Suppressor macrophage treated with lipopolysaccharide for 4 hours (primary cell): ENCODE measurements around the gene NT5DC2.
A peak's percentile ranks its signal among the peaks of the same experiment; 100 is the strongest.
"Not testable (repeated sequence)": the region's sequence is repeated elsewhere in the genome, so short reads cannot be mapped to it uniquely, and the experiment has no call there.

Experiments used
- DNase-seq: peaks from one replicate; pipeline ENCODE4 v3.0.0-alpha.2; 2020

Gene NT5DC2

DNA sequence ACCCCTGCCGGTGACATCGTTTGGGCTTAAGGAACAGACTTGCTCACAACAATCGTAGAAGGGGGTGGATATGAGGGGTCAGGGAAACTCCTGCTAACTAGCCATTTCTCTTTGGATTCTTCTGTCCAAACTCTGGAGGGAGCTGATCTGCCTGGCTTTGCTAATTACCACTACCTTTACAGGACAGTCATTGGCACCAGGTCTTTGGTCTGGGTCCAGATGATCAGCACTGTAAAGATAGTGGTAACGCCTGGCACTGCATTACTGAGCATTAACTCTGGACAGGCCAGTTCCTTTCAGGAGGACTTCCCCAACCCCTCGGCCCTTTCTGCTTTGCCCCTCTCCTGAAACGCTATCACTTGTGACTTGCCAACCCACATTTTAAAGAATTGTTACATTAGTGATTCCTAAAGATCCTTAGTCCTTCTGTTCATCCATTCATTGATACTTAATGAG, 3.5 kb upstream of the NT5DC2 start:
- DNase-seq: no peak

DNA sequence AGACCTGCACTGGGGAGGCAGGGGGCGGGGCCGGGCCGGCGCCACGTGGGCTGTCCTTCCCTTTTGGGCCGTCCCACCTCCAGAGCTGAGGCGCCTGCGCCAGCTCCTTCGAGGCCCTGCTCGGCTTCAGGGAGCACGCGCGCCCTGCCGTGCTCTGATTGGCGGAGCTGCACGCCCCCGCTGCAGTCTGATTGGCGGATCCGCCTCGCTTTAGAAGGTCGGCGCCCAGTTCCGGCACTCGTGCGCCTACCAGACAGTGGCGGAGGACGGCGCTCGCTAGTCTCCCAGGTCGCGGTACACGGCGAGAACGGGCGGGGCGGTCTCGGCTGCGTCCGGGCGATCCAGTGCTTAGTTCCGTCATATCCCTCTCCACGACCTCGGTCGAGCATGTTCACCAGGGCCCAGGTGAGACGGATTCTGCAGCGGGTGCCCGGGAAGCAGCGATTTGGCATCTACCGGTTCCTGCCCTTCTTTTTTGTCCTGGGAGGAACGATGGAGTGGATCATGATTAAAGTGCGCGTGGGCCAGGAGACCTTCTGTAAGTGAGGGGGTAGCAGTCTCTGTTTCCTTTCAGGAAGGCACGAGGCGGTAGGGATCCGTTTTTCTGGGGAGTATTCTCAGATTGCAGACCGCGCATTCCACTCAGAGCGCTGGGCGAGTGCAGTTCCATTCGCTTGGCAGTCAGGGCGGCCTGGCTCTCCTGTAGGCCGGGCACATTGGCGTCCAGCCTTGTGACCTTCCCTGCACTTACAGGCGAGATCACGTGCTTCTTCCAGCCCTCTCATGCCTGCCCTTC, 2.9 kb upstream of the NT5DC2 start, which contains the start of gene UQCC5:
Gene UQCC5 (plus strand): TSS at position 237 of the 796 bp plus-strand sequence. CDS start 151 bp downstream, at position 388.
- peak; percentile 99 for DNase-seq

DNA sequence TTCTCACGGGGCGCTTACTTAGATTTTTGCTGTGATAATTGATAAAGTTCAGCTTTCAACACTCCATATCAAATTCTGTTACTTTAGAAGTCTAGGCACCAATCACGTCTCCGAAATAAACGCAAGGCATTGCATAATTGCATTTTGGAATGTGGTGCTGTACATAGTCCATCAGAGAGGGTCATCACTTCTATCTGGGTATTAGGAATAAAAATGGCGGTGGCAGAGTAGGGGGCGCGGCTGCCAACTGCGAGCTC, 2.4 kb upstream of the NT5DC2 start:
- DNase-seq: no peak

DNA sequence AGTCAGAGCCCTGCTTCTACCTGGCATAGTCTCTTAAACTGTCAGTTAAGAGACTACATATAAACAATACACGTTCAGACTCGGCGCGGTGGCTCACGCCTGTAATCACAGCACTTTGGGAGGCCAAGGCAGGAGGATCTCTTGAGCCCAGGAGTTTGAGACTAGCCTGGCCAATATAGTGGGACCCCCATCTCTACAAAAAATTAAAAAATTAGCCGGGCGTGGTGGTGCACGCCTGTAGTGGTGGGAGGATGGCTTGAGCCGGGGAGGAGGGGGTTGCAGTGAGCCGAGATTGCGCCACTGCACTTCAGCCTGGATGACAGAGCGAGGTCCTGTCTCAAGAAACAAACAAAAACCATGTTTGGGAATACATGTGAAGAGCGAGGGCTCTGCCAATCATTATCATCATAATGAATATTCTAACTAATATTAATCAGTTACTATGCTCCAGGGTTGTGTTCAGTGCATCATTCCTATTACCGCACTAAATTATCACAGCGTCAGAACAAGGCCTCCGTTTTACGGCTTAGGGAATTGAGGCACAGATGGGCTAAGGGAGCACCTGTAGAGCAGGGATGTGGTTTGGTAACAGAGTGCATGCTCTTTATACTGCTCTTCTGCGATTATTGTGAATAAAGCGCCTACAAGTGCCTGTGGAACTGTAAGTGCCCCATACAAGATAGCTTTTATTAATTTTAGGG, 1.9 kb upstream of the NT5DC2 start:
- DNase-seq: no peak

DNA sequence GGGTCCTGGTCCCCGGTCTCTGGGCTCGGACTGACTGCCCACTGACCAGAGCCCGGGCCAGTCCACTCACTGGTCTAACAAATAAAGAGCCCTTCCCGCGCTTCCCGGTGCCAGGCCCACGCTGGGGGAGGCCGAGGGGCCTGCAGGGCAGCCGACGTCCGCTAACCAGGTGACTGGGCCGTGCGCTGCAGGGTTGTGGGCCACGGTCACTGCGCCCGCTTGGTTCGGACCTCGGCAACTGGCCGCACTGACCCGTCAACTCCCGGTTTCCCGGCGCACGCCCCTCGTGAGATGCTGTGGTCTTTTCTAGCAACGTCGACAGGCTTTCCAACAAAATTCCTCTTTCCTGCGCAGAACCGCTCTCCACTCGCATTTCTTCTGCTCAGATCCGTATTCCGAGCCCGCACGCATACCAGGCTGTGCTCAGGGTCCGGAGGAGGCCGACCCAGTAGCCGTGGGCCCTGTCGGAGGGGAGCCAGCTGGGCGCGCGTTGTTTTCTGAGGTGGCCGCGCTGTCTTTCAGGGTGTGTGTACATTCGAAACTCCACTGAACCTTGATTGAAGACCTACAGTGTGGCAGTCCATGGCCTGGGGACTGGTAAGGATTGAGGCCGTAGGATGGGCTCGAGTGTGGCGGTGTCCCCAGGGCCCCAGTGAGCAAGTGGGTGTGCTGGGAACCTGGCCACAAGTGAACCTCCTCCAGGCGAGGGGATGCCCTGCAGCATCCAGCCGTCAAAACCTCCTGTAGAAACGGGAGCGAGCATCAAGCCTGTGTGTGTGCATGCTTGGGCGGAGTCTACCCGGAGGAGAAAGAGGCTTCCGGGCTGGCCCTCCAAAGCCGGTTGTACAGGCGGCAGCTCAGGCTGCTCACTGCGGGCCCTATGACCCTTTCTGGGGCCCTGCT, 875 bp upstream of the NT5DC2 start:
- no peak for DNase-seq

DNA sequence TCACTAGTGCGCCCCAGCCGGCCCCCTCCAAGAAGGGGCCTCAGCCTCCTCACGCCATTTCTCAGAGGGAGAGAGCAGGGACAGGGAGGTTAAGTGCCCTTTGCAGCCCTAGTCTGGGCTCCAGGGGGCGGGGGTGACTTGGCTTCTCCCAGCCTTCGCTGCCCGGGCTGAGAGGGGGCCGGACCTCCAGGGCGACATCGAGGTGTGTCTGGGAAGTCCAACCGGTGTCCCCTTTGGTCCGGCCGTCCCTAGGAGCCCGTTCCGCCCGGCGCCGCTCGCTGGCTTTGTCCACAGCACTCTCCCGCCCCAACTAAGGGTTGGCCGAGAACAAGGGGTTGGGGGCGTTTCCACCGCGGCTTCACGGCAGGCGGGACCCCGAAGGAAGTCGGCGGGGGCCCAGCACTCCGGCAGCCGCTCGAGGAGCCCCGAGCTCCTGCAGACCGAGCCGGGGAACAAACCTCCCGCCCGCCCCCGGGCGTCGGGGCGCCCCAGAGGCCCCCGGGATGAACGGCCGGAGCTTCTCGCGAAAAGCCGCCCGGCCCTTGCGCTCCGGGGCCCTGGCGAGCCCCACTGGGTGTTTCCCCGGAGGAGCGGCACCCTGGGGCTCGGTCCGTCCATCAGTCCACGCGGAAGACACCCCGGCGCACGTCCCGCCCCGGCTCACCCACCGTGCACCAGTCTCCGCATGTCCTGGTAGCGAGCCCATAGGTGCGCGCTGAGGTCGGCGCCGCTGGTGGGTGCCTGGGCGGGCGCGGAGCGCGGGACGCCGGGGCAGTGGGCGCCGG, 627 bp downstream of the NT5DC2 start:
- DNase-seq: no peak

DNA sequence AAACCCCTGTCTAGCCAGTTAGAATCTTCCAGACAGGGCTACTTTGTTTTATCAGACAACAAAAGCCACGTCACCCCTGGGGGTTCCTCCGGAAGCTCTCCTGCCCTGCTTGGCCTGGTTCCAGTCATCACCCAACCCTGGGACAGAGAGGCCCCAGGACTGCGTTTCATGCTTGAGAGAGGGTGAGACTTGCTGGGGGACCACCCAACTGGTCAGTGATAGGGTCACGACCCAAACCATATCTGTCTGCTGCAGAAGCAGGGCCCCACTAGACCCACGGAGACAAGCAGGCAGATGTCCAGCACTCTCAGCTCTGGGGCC, 1.2 kb downstream of the NT5DC2 start:
- DNase-seq: peak; percentile 57

DNA sequence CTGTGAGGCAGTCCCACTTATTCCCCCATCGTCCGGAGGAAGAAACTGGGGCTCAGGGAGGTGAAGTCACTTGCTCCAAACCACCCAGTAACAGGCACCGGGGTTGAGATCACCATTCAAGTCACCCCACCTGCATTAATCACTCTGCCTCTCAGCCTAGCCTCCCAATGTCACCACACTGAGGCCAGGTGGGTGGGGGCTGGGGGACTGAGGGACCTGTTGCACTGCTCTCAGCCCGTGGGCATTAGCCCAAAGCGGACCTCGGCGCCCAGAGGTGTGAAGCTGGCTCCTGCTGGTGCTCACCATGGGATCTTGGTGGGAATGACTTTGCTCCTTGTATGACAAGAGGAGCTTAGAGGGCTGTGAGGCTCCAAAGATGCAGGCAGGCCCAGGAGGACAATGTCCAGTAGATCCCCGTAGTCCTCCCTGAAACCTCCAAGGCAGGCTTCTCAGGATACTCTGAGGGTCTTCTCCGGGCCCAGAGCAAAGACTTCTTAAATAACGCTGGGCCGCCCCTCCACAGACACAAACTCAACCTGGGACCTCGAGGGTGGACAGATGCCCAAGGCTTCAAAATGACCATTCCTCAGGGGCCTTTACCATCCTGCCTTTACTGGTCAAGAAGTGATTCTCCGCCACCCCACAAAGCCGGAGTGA, 1.7 kb downstream of the NT5DC2 start:
- no peak for DNase-seq

DNA sequence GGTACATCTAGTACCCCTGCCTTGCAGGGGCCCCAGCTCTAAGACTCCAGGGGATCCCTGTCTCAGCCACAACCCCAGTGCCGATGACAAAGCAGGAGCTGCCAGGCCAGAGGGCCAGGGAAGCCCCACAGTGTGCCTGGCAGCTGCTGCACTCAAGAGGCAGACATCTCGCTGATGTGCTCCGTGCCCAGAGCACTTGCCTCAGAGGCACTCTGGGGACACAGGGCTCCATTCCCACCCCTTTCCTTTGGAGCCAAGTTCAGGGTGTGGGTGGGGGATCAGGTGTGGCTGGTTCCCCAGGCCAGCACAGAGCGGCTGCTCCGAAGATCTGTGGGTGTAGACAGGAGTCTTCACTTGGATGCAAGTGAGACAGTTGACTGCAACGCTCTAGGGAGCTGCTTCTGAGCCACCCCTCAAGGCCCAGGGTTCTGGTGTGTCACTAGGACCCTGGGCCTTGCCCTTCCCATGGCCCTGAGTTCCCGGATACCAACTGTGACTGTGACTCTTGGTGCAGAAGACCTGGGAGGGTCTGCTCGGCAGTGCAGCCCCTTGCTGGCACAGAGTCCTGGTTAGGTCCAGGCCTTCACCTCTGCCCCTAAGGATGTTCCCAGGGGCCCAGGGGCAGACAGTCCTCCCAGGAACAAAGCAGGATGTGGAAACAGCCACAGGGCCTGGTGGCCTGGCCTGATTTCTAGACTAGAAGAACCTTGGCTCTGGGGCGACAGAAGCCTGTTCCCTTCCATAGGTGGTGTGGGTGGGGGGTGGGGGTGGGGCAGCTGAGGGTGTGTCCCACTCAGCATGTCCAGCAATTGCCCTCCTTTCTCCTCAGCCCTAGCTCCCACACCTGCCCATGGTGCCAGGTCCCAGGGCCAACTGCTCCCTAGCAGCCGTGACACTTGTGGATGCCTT, 2.5 kb downstream of the NT5DC2 start:
- DNase-seq: no peak

DNA sequence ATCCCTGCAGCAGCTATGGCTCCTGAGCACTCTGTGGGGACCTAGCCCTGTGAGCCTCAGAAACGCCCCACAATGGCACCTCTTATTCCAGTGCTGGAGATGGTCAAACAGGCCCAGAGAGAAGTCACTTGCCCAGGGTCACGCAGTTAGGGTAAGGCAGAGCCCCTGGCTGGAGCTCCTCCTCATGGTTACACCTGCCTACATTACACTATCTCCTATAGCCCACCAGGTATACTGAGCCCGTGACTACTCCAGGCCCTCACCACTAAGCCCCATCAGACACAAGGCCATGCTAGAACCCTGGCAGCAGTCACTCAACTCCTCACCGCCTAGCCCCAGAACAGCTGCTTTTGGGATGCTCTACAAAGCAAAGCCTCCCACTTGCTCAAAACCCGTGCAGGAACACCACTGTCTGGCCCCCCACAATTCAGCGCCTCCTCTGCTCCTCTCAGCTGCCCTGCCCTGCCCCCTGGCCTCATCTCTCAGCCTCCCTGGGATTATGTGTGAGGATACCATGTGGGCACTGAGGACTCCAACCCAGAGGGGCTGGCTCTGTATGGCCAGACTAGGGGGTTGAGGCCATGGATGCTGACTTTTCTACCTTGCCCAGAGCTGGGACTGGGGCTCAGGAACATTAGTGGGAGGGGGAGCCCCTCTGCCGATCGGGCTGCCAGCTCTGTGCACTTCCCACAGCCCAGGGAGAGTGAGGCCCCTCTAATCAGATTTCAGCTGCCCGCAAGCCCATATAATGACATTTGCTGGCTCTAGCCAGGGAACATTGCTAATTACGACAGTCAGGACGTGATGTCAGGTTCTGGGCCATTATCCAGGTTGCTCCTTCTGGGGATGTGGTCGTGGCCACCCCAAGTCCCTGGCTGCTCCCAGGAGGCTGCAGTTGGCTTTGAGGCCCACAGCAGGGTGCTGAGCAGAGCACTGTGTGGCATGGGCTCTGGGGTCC, 4.0 kb downstream of the NT5DC2 start:
- no peak for DNase-seq

DNA sequence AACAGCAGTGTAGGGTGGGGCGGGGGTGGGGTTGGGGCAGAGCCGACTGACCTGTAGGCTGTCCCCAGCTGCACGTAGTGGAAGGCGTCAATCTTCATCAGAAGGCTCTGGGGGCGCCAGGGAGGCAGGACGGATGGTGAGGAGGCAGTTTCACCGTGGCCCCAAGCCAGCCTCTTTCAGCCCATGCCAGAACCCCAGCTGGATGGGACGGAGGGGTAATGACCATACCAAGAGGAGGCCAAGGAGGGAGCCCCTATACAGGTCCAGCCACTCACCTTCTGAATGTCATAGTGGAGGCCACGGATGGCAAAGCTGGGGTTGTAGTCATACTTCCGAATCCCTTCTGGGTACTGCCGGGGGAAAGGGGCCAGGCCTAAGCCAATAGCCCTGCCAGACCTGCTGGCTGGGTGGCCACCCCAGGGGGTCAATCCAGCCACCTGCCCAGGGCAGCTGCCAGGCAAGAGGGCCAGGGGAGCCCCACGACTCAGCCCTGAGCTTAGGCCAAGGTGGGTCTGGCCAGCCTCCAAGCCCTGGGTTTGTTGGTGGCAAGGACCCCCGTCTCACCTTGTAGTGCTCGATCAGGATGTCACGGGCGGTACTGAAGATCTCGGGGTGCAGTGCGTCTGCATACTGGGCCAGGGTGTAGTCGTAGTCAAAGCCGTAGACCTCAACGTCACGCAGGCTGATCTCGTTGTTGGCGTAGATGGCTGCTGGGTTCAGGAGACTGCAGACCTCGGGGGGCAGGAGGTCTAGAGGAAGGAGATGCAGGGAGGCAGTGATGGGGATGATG, 4.9 kb downstream of the NT5DC2 start:
- DNase-seq: no peak

DNA sequence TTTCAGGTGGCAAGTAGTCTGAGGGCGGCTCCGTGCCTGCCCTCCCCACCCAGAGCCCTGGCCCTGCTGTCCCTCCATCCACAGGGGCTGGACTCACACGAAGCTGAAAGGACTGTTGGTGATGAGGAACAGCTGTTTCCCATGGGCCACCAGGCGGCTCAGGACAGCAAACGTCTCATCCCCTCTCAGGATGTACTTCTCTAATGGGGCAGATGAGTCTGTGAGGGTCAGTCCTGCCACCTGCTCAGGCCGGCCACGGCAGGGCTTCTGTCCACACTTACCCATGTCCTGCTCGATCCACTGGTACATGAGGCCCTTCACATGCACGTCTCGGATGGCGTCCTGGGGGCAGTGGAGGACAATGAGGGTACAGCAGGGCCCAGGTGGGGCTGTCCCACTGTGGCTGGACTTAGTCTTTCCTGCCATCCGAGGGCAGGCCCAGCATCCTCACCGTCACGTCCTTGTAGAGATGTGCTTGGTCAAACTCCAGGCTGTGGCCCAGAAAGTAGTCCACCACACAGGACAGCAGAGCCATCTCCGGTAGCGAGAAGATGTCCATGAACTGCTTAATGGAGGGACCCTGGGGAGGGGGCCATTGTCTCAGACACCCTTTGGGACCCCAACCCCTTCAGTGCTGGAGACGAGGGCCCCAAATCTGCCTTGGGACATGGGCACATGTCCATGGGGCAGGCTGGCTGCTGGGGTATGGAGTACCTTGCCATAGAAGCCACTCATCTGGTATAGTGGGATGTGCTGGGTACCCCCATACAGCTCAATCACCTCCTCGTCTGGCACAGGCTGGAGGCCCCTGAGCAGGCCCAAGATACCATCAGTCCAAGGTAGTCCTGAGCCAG, 5.7 kb downstream of the NT5DC2 start:
- no peak for DNase-seq

DNA sequence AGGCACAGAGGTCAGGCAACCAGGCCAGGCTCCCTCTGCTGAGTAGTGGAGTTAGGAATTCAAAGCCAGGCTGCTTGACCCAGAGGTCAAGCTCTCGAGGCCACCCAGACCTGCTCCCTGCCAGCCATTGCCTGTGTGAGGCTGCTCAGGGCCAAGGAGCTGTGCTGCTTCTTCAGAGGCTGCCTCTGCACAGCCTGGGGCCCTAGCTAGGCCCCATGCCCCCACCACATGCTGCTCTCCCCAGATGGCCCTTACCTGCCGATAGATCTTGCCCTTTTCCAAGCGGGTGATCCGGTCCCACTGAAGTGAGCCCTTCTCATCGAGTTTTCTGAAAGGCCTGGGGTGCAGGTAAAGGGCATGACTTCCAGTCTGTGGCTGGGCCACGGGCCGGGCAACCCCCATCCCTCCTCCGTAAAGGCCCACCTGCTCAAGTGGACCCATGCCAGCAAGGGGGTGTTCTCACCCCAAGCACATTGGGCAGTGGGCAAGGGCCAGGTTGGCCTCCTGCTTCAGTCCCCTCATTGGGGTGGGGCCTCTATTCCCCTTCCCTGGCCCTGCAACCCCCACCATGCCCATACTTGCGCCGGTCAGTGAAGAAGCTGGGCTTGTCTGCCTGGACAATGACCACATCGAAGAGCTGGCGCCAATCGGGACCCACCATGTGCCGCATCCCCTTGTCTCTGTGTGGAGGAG, 6.5 kb downstream of the NT5DC2 start:
- DNase-seq: no peak

DNA sequence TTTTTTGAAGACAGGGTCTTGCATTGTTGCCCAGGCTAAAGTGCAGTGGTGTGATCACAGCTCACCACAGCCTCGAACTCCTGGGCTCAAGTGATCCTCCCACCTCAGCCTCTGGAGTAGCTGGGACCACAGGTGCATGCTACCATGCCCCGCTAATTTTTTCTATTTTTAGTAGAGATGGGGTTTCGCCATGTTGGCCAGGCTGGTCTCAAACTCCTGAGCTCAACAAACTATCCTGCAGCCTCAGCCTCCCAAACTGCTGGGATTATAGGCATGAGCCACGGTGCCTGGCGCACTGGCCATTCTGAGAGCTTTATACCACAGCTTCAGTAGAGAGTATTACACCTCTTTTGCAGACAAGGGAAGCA, 7.0 kb downstream of the NT5DC2 start:
- DNase-seq: not testable (repeated sequence)

DNA sequence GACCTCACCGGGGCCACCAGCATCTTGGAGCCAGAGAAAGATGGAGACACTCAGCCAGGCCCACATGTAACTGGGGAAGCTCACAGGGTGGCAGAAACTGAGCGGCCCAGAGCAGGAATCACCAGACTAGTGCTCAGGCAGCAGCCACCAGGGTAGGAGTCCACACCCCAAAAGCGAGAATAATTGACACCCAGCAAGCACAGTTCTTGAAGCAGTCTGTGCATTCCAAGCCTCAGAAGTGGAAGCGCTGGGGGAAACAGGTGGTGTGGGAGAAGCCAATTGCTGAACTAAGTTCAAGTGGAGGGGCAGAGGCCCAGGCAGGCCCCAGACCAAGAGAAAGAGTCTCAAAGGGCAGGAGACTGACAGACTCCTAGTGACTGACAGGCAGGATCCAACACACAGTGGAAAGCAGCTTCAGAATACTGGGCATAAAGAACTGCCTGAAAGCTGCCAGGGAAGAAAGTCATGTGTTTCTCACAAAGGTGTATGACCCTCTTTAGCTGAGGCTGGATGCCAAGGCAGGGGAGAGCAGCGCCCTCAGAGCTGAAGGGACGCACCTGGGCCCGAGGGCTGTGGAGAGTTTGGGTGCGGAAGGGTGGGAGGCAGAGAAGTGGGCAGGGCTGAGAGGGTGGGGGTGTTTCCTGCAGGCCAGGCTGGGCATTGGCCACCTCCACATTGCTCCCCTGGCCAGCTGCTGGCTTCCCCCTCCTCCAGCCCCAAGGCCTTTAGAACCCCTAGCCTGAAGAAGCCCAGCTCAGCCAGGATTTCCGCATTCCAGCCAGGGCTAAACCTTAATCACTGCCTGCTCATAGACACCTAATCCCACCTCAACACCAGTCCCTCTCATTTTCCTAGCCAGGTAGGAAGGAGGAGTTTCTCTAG, 7.7 kb downstream of the NT5DC2 start:
- DNase-seq: no peak
